Measurements from ENCODE around the gene TPX2. TPM values are rescaled to one million over a fixed set of nuclear protein-coding genes. Genes with fewer than 3 reads are reported as not detected.
A peak's percentile ranks its signal among the peaks of the same experiment; 100 is the strongest.

Gene TPX2
- total and polyA plus RNA-seq, 2 donors from 2014 or later: 0.47 to 1.4 TPM

DNA sequence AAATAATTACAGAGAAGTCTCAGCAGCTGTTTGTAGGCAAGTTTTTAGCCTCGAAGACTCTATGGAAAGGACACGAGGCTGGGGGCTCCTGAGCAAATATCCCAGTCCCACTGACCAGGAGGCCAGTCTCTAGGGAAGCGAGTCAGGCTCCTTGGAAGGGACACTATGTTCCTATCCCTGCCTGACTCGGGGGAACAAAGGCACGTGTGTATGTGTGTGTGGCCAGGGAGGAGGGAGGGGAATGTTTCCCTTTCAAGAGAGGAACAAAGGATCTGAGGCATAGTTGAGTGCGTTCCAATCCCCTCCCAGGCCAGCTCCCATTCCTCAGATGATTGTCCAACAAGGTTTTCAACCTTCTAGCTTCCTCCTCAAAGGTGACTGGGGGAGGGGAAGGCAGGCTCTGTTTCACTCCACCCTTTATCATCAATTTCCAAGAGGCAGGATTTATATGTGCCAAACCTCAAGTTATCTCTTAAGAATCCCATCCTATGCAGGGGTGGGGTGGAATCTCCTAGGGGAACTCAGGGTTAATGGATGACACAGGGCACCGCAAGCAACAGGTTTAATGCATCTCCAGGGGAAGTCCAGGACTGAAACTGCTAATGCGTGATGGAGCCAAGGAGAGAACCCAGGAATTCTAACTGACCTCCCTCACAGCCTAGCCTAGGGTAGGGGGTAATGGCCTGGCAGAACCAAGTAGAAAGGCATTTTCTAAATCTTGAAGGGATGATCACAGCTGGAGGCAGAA is 26.4 kb upstream of the TPX2 start:
- Histone ChIP-seq H3K27ac (ENCODE audit: low read depth in 2 of 2, low read length in 2 of 2) (peak overlapping the region; percentile 91 to 97), H3K27me3 (ENCODE audit: control insufficient read depth, insufficient read depth, low read length) (no peaks in the 10 kb centered on the region), H3K4me3 (ENCODE audit: low read length in 3 of 3) (peak overlapping the region in 2 of 3 donors; percentile 26 to 39), H3K4me1 (ENCODE audit: control insufficient read depth in 2 of 3, insufficient read depth in 2 of 3, low read depth in 1 of 3, low read length in 3 of 3) (peaks cover 0 to 68% (median 68%) of the 10 kb centered on the region in 3 donors), H3K9me3 (ENCODE audit: control insufficient read depth in 2 of 3, insufficient read depth in 1 of 3, low read length in 3 of 3) (no peaks in the 10 kb centered on the region), H3K9ac (ENCODE audit: low read length in 3 of 3) (peak overlapping the region in 2 of 3 donors; percentile 50 to 59), H3K36me3 (ENCODE audit: control insufficient read depth in 2 of 3, insufficient read depth in 3 of 3, low read length in 3 of 3) (peaks cover 5 to 19% (median 16%) of the 10 kb centered on the region in 3 donors)
- FAIRE-seq: no peak
- TF ChIP-seq, protein P1, sequence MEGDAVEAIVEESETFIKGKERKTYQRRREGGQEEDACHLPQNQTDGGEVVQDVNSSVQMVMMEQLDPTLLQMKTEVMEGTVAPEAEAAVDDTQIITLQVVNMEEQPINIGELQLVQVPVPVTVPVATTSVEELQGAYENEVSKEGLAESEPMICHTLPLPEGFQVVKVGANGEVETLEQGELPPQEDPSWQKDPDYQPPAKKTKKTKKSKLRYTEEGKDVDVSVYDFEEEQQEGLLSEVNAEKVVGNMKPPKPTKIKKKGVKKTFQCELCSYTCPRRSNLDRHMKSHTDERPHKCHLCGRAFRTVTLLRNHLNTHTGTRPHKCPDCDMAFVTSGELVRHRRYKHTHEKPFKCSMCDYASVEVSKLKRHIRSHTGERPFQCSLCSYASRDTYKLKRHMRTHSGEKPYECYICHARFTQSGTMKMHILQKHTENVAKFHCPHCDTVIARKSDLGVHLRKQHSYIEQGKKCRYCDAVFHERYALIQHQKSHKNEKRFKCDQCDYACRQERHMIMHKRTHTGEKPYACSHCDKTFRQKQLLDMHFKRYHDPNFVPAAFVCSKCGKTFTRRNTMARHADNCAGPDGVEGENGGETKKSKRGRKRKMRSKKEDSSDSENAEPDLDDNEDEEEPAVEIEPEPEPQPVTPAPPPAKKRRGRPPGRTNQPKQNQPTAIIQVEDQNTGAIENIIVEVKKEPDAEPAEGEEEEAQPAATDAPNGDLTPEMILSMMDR (IDR thresholded peaks at IDR 0.05; ENCODE audit: borderline replicate concordance, extremely low read depth, insufficient read depth): no peak
- peak; percentile 65 to 93 (median 72) for DNase-seq
- intact Hi-C loops (cut with DNase I): no loop called here

DNA sequence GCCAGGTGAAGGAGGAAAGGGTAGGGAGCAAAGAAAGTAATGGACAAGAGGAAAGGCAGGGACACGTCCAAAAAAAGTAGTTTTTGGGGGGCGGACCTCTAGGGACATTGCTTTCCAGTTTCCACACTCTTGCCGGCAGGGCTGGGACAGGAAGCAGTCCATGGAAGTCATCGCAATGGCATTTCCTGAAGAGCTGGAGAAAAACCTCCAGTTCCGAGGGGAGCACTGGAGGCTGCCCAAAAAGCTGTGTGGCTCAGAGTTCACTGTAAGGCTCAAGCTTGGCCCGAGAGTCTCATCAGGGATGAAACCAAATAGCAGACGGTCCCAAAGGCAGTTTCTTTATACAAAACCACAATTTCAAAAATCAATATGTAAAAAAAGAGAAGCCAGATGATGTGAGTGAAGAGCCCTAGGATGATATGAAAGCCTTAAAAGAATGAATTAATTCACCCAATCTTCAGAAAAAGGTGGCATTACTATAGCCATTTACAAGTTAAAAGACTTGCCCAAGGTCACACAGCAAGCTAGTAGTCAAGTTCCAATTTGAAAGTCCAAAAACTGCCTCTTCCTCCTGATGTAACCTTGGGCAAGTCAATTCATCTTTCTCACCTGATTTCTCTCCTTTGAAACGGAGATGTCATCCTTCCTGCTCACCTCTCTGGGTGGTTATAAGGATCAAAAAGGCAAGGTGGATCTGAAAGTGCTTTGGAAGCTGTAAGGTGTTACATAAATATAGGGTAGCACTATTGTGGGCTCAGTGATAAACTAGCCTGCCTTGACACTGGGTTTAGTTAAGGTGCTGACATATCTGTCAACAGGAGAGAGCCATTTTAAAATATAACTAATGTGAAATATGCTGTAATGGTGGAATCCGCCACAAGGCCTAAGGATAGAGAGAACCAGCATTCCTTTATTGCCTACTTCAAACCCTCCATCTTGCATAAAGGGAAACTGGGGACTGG is 25.5 kb upstream of the TPX2 start:
- intact Hi-C loops (cut with DNase I): no loop called here
- peak in 3 of 5 donors; percentile 48 to 94 (median 88) for DNase-seq
- Histone ChIP-seq H3K4me1 (ENCODE audit: control insufficient read depth in 2 of 3, insufficient read depth in 2 of 3, low read depth in 1 of 3, low read length in 3 of 3) (peaks cover 0 to 72% (median 67%) of the 10 kb centered on the region in 3 donors), H3K27ac (ENCODE audit: low read depth in 2 of 2, low read length in 2 of 2) (peak overlapping the region; percentile 91 to 97), H3K36me3 (ENCODE audit: control insufficient read depth in 2 of 3, insufficient read depth in 3 of 3, low read length in 3 of 3) (peaks cover 5 to 19% (median 13%) of the 10 kb centered on the region in 3 donors), H3K9me3 (ENCODE audit: control insufficient read depth in 2 of 3, insufficient read depth in 1 of 3, low read length in 3 of 3) (no peaks in the 10 kb centered on the region), H3K4me3 (ENCODE audit: low read length in 3 of 3) (peak overlapping the region in 2 of 3 donors; percentile 26 to 39), H3K9ac (ENCODE audit: low read length in 3 of 3) (peak overlapping the region in 2 of 3 donors; percentile 50 to 59), H3K27me3 (ENCODE audit: control insufficient read depth, insufficient read depth, low read length) (no peaks in the 10 kb centered on the region)
- TF ChIP-seq, protein P1 (IDR thresholded peaks at IDR 0.05; ENCODE audit: borderline replicate concordance, extremely low read depth, insufficient read depth): no peak
- FAIRE-seq: no peak

DNA sequence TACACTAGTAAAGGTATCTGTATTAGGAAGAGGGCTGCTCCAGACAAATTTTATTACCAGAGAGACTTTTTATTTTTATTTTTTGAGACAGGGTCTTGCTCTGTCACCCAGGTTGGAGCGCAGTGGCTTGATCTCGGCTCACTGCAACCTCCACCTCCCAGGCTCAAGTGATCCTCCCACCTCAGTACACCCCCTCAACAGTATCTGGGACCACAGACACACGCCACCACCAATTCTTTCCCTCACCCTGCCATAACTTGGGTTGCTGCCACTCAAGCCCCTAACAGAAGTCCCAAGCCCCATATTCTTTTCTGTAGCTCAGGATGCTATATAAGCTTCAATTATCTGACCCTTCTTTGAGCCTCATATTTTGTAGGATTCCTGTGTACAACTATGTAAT is 23.3 kb upstream of the TPX2 start:
- TF ChIP-seq, protein P1 (IDR thresholded peaks at IDR 0.05; ENCODE audit: borderline replicate concordance, extremely low read depth, insufficient read depth): no peak
- Histone ChIP-seq H3K9ac (ENCODE audit: low read length in 3 of 3) (peak overlapping the region in 1 of 3 donors; percentile 51), H3K9me3 (ENCODE audit: control insufficient read depth in 2 of 3, insufficient read depth in 1 of 3, low read length in 3 of 3) (no peaks in the 10 kb centered on the region), H3K27ac (ENCODE audit: low read depth in 2 of 2, low read length in 2 of 2) (peak overlapping the region in 1 of 2 donors; percentile 90), H3K4me3 (ENCODE audit: low read length in 3 of 3) (no peak overlapping the region), H3K27me3 (ENCODE audit: control insufficient read depth, insufficient read depth, low read length) (no peaks in the 10 kb centered on the region), H3K36me3 (ENCODE audit: control insufficient read depth in 2 of 3, insufficient read depth in 3 of 3, low read length in 3 of 3) (peaks cover 3 to 19% (median 9%) of the 10 kb centered on the region in 3 donors), H3K4me1 (ENCODE audit: control insufficient read depth in 2 of 3, insufficient read depth in 2 of 3, low read depth in 1 of 3, low read length in 3 of 3) (peaks cover 4 to 72% (median 66%) of the 10 kb centered on the region in 3 donors)
- FAIRE-seq (no peak), DNase-seq (no peak)
- intact Hi-C loops (cut with DNase I): no loop called here

All from kidney (tissue), 14 donors.